Measurements from ENCODE around the gene CCNB2. TPM values are rescaled to one million over a fixed set of nuclear protein-coding genes. Genes with fewer than 3 reads are reported as not detected.

CCNB2 gene
- total RNA-seq, 1 donor from 2014 or later, result 13.1 TPM

DNA sequence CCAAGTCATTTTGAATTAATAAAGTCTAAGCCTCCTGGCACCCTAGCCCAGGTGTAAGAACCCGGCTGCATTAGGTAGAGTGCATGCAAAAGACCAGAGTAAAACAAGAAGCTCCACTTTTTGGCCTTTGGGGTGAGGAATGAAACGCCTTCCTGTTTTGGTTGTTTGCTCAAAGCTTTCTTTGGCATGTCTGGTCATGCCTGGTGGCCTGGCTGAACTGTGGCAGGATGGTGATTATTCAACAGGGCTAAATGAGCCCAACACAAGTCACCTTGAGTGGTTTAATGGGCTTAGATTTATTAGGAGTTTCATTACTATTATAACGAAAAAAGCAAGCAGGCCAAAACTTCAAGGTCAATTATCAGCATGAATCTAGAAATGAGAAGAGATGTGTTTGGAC, 60.8 kb downstream of the CCNB2 start:
- no peak for DNase-seq
- Mint-ChIP-seq H3K9me3 (ENCODE audit: unreplicated experiment) (peaks cover 1% of the 10 kb centered on the region), H3K36me3 (ENCODE audit: unreplicated experiment) (no peaks in the 10 kb centered on the region), H3K4me3 (ENCODE audit: unreplicated experiment) (no peak overlapping the region), H3K4me1 (ENCODE audit: low read depth, unreplicated experiment) (peaks cover 2% of the 10 kb centered on the region), H3K27ac (ENCODE audit: unreplicated experiment) (no peak overlapping the region), H3K27me3 (ENCODE audit: unreplicated experiment) (no peaks in the 10 kb centered on the region)
- TF ChIP-seq, protein P1, sequence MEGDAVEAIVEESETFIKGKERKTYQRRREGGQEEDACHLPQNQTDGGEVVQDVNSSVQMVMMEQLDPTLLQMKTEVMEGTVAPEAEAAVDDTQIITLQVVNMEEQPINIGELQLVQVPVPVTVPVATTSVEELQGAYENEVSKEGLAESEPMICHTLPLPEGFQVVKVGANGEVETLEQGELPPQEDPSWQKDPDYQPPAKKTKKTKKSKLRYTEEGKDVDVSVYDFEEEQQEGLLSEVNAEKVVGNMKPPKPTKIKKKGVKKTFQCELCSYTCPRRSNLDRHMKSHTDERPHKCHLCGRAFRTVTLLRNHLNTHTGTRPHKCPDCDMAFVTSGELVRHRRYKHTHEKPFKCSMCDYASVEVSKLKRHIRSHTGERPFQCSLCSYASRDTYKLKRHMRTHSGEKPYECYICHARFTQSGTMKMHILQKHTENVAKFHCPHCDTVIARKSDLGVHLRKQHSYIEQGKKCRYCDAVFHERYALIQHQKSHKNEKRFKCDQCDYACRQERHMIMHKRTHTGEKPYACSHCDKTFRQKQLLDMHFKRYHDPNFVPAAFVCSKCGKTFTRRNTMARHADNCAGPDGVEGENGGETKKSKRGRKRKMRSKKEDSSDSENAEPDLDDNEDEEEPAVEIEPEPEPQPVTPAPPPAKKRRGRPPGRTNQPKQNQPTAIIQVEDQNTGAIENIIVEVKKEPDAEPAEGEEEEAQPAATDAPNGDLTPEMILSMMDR (IDR thresholded peaks at IDR 0.05; ENCODE audit: partially characterized antibody, unreplicated experiment), result no peak

DNA sequence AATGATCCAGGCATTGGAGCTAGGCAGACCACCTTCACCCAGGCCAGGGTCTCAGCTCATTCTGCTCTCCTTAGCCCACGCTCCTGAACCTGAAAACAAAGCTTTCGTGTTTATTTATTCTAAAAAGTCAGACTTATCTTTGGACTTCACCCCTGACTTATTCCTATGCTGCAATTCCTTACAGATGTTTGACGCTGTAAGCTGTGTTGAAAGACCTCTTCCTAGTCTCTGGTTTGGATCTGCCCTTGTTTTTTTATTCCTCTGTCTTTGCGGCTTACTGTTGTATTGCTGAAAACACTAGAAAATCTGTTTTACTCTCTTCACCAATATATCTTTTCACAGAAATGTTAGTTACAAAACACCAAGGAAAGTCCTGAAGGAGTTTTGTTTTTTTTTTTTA, 61.2 kb downstream of the CCNB2 start:
- Mint-ChIP-seq H3K4me3 (ENCODE audit: unreplicated experiment) (no peak overlapping the region), H3K4me1 (ENCODE audit: low read depth, unreplicated experiment) (no peaks in the 10 kb centered on the region), H3K27ac (ENCODE audit: unreplicated experiment) (no peak overlapping the region), H3K36me3 (ENCODE audit: unreplicated experiment) (no peaks in the 10 kb centered on the region), H3K27me3 (ENCODE audit: unreplicated experiment) (no peaks in the 10 kb centered on the region), H3K9me3 (ENCODE audit: unreplicated experiment) (no peaks in the 10 kb centered on the region)
- TF ChIP-seq, protein P1 (IDR thresholded peaks at IDR 0.05; ENCODE audit: partially characterized antibody, unreplicated experiment), result no peak
- no peak for DNase-seq

DNA sequence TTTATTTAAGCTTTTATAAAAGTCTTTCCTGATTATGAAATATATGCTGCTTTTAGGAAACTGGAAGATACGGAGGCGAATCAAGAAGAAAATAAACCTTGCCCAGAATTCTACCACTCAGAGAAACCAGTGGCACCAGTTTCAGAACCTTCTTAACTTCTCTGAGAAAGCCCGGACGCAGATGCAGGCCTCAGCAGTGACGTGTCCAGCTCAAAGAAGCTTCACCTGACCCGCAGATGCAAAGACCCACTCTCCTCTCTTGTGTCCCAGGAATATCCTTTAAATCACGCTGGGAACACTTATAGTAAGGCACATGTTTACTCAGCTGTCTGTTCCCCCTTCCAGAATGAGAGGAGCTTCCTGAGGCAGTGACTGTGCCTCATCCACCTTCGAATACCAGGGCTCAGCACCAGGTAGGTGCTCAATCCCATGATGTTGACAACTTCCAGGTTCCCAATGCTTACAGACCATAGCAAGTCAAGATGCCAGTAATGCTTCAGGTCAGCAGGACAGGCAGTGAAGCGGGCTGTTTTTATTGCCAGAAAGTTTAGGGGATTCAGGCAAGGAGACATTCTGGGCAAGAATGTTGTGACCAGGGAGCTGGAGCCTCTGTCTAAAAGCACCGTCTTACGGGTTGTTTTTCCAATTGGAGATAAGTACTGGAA, 61.8 kb downstream of the CCNB2 start:
- DNase-seq, result no peak
- no peaks in the 10 kb centered on the region for H3K9me3 Mint-ChIP-seq (ENCODE audit: unreplicated experiment)
- H3K36me3 Mint-ChIP-seq (ENCODE audit: unreplicated experiment), result no peaks in the 10 kb centered on the region
- no peak overlapping the region for H3K27ac Mint-ChIP-seq (ENCODE audit: unreplicated experiment)
- no peaks in the 10 kb centered on the region for H3K27me3 Mint-ChIP-seq (ENCODE audit: unreplicated experiment)
- H3K4me3 Mint-ChIP-seq (ENCODE audit: unreplicated experiment), result no peak overlapping the region
- H3K4me1 Mint-ChIP-seq (ENCODE audit: low read depth, unreplicated experiment), result no peaks in the 10 kb centered on the region
- TF ChIP-seq, protein P1 (IDR thresholded peaks at IDR 0.05; ENCODE audit: partially characterized antibody, unreplicated experiment), result no peak

DNA sequence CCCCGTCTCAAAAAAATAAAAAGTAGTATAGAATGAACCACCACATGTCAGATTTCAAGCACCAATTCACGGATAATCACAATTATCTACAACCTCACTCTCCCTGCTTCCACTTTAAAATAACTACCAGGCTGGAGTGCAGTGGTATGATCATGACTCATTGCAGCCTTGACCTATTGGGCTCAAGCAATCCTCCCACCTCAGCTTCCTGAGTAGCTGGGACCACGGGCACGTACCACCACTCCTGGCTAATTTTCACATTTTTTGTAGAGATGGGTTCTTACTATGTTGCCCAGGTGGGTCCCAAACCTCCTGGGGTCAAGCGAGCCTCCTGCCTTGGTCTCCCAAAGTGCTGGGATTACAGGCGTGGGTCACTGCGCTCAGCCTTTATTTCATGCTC, 63.6 kb downstream of the CCNB2 start:
- Mint-ChIP-seq H3K27ac (ENCODE audit: unreplicated experiment) (no peak overlapping the region), H3K4me3 (ENCODE audit: unreplicated experiment) (no peak overlapping the region), H3K36me3 (ENCODE audit: unreplicated experiment) (no peaks in the 10 kb centered on the region), H3K4me1 (ENCODE audit: low read depth, unreplicated experiment) (no peaks in the 10 kb centered on the region), H3K27me3 (ENCODE audit: unreplicated experiment) (no peaks in the 10 kb centered on the region), H3K9me3 (ENCODE audit: unreplicated experiment) (no peaks in the 10 kb centered on the region)
- DNase-seq, result no peak
- TF ChIP-seq, protein P1 (IDR thresholded peaks at IDR 0.05; ENCODE audit: partially characterized antibody, unreplicated experiment), result no peak

DNA sequence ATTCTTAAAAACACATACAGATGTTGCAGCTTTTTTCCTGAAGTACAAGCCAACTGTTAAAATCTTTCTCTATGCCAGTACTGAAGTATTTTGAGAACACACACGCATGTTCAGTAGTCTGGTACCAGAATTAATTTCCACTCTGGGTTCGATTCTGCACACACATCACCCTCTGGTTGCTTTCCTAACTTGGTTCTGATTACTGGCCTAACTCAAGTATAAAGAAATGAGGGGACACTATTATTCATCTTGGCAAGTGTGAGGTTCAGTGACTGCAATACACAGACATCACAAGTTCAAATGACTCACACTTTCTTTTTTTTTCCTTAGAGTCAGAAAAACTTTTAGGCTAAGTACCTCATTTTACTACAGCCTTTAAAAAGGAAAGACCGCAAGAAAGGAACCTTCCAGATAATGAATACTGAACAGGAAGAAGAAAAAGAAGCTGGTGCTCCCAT, 64.3 kb downstream of the CCNB2 start:
- H3K9me3 Mint-ChIP-seq (ENCODE audit: unreplicated experiment), result no peaks in the 10 kb centered on the region
- TF ChIP-seq, protein P1 (IDR thresholded peaks at IDR 0.05; ENCODE audit: partially characterized antibody, unreplicated experiment), result no peak

More for the DNA sequence above, 64.3 kb downstream of the CCNB2 start:
- H3K36me3 Mint-ChIP-seq (ENCODE audit: unreplicated experiment), result no peaks in the 10 kb centered on the region
- H3K27me3 Mint-ChIP-seq (ENCODE audit: unreplicated experiment), result no peaks in the 10 kb centered on the region
- DNase-seq, result no peak
- H3K4me3 Mint-ChIP-seq (ENCODE audit: unreplicated experiment), result no peak overlapping the region
- H3K4me1 Mint-ChIP-seq (ENCODE audit: low read depth, unreplicated experiment), result no peaks in the 10 kb centered on the region
- no peak overlapping the region for H3K27ac Mint-ChIP-seq (ENCODE audit: unreplicated experiment)

All from glutamatergic neuron (in vitro differentiated cells).